ENCODE results near the gene GPR31. TPM values are rescaled to one million over a fixed set of nuclear protein-coding genes. Genes with fewer than 3 reads are reported as not detected.

GPR31 gene
- total RNA-seq, 1 donor from 2014 or later: not detected

- Histone ChIP-seq H3K36me3 (ENCODE audit: insufficient read depth, low read length) (no peaks in the 10 kb centered on the region), H3K79me2 (ENCODE audit: insufficient read depth, low read length) (no peaks in the 10 kb centered on the region), H3K4me2 (ENCODE audit: low read length) (no peak overlapping the region), H3K27me3 (ENCODE audit: insufficient read depth, low read length) (no peaks in the 10 kb centered on the region), H3K9me3 (ENCODE audit: insufficient read depth, low read depth, low read length) (no peaks in the 10 kb centered on the region), H3K4me1 (ENCODE audit: insufficient read depth, low read length) (peaks cover 4% of the 10 kb centered on the region), H2AFZ (ENCODE audit: low read depth, low read length) (no peak overlapping the region), H3K27ac (ENCODE audit: low read depth, low read length) (no peak overlapping the region), H3K4me3 (ENCODE audit: insufficient read depth, low read depth, low read length) (no peak overlapping the region), H4K20me1 (ENCODE audit: insufficient read depth, low read length) (no peaks in the 10 kb centered on the region), H3K9ac (ENCODE audit: low read length) (no peak overlapping the region)
- TF ChIP-seq CTCF (IDR thresholded peaks at IDR 0.05; ENCODE audit: insufficient read depth, low read depth, low read length) (no peak), EZH2 (IDR thresholded peaks at IDR 0.05; ENCODE audit: insufficient read depth, low read length) (no peak)
- H3K36me3 Mint-ChIP-seq (ENCODE audit: low read depth, unreplicated experiment): no peaks in the 10 kb centered on the region
- peaks cover 3% of the 10 kb centered on the region for H3K9me3 Mint-ChIP-seq (ENCODE audit: unreplicated experiment)
- H3K27ac Mint-ChIP-seq (ENCODE audit: unreplicated experiment): no peak overlapping the region
- H3K4me1 Mint-ChIP-seq (ENCODE audit: low read depth, unreplicated experiment): peaks cover 20% of the 10 kb centered on the region
- no peak for FAIRE-seq
- DNase-seq (ENCODE audit: low read depth): no peak
- H3K27me3 Mint-ChIP-seq (ENCODE audit: low read depth, unreplicated experiment): peaks cover 29% of the 10 kb centered on the region
- no peak overlapping the region for H3K4me3 Mint-ChIP-seq (ENCODE audit: unreplicated experiment)
Measured at GRCh38 chr6:167145461-167145860, 12.3 kb downstream of the GPR31 start.

GRCh38 chr6:167143041-167143440 is 14.7 kb downstream of the GPR31 start:
- H3K4me1 ChIP-seq (ENCODE audit: insufficient read depth, low read length): peaks cover 4% of the 10 kb centered on the region
- H3K36me3 ChIP-seq (ENCODE audit: insufficient read depth, low read length): no peaks in the 10 kb centered on the region
- H3K4me2 ChIP-seq (ENCODE audit: low read length): no peak overlapping the region
- H3K9me3 Mint-ChIP-seq (ENCODE audit: unreplicated experiment): peaks cover 3% of the 10 kb centered on the region
- no peak overlapping the region for H3K9ac ChIP-seq (ENCODE audit: low read length)
- DNase-seq (ENCODE audit: low read depth) (no peak), FAIRE-seq (no peak)
- TF ChIP-seq EZH2 (IDR thresholded peaks at IDR 0.05; ENCODE audit: insufficient read depth, low read length): no peak
- TF ChIP-seq CTCF (IDR thresholded peaks at IDR 0.05; ENCODE audit: insufficient read depth, low read depth, low read length): no peak
- H3K4me1 Mint-ChIP-seq (ENCODE audit: low read depth, unreplicated experiment): peaks cover 21% of the 10 kb centered on the region
- no peak overlapping the region for H2AFZ ChIP-seq (ENCODE audit: low read depth, low read length)
- no peaks in the 10 kb centered on the region for H3K79me2 ChIP-seq (ENCODE audit: insufficient read depth, low read length)
- peaks cover 27% of the 10 kb centered on the region for H3K27me3 Mint-ChIP-seq (ENCODE audit: low read depth, unreplicated experiment)
- no peaks in the 10 kb centered on the region for H3K9me3 ChIP-seq (ENCODE audit: insufficient read depth, low read depth, low read length)
- no peak overlapping the region for H3K4me3 ChIP-seq (ENCODE audit: insufficient read depth, low read depth, low read length)
- H3K36me3 Mint-ChIP-seq (ENCODE audit: low read depth, unreplicated experiment): no peaks in the 10 kb centered on the region
- no peak overlapping the region for H3K27ac Mint-ChIP-seq (ENCODE audit: unreplicated experiment)
- H3K27ac ChIP-seq (ENCODE audit: low read depth, low read length): no peak overlapping the region
- no peak overlapping the region for H3K4me3 Mint-ChIP-seq (ENCODE audit: unreplicated experiment)
- no peaks in the 10 kb centered on the region for H4K20me1 ChIP-seq (ENCODE audit: insufficient read depth, low read length)
- H3K27me3 ChIP-seq (ENCODE audit: insufficient read depth, low read length): no peaks in the 10 kb centered on the region

GRCh38 chr6:167142433-167142761 is 15.4 kb downstream of the GPR31 start:
- no peaks in the 10 kb centered on the region for H3K27me3 ChIP-seq (ENCODE audit: insufficient read depth, low read length)
- FAIRE-seq (no peak), DNase-seq (ENCODE audit: low read depth) (no peak)
- H3K9me3 ChIP-seq (ENCODE audit: insufficient read depth, low read depth, low read length): no peaks in the 10 kb centered on the region
- Mint-ChIP-seq H3K4me1 (ENCODE audit: low read depth, unreplicated experiment) (peaks cover 21% of the 10 kb centered on the region), H3K27ac (ENCODE audit: unreplicated experiment) (no peak overlapping the region), H3K36me3 (ENCODE audit: low read depth, unreplicated experiment) (no peaks in the 10 kb centered on the region), H3K9me3 (ENCODE audit: unreplicated experiment) (peaks cover 3% of the 10 kb centered on the region), H3K27me3 (ENCODE audit: low read depth, unreplicated experiment) (peaks cover 24% of the 10 kb centered on the region), H3K4me3 (ENCODE audit: unreplicated experiment) (no peak overlapping the region)
- H4K20me1 ChIP-seq (ENCODE audit: insufficient read depth, low read length): no peaks in the 10 kb centered on the region
- H3K4me3 ChIP-seq (ENCODE audit: insufficient read depth, low read depth, low read length): no peak overlapping the region
- TF ChIP-seq CTCF (IDR thresholded peaks at IDR 0.05; ENCODE audit: insufficient read depth, low read depth, low read length) (no peak), EZH2 (IDR thresholded peaks at IDR 0.05; ENCODE audit: insufficient read depth, low read length) (no peak)
- H2AFZ ChIP-seq (ENCODE audit: low read depth, low read length): no peak overlapping the region
- no peaks in the 10 kb centered on the region for H3K36me3 ChIP-seq (ENCODE audit: insufficient read depth, low read length)
- no peak overlapping the region for H3K9ac ChIP-seq (ENCODE audit: low read length)
- no peak overlapping the region for H3K4me2 ChIP-seq (ENCODE audit: low read length)
- peaks cover 4% of the 10 kb centered on the region for H3K4me1 ChIP-seq (ENCODE audit: insufficient read depth, low read length)
- H3K27ac ChIP-seq (ENCODE audit: low read depth, low read length): no peak overlapping the region
- H3K79me2 ChIP-seq (ENCODE audit: insufficient read depth, low read length): no peaks in the 10 kb centered on the region

All from astrocyte (in vitro differentiated cells and primary cell).